HG02759 (cell line): Measurements from ENCODE around the gene COLQ.
A peak's percentile ranks its signal among the peaks of the same experiment; 100 is the strongest.
"Not testable (repeated sequence)": the region's sequence is repeated elsewhere in the genome, so short reads cannot be mapped to it uniquely, and the experiment has no call there.

Source experiments
- ATAC-seq: cut with Tn5 transposase; IDR thresholded peaks from one replicate; pipeline ENCODE4 v1.9.1; 2021; ENCODE audit warnings: mild to moderate bottlenecking, moderate library complexity; ENCODE audit not compliant: unreplicated experiment

Gene COLQ

DNA sequence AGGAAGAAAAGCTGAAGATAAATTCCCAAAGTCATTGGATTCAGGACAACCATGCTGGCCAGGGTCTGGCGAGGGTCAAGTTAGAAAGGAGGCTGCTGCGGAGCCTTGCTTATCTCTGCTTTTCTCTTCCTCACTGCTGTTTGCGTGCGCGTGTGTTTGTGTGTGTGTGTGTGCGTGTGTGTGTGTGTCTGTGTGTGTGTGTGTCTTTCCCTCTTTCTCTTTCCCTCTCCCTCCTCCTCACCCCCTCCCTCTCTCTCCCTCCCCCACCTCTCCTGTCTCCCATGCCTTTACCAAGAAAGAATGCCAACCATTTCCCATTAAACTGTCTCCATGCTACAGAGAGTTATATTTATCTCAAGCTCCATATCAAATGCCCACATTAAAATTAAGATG, at the start of gene COLQ:
Gene COLQ, minus strand, starts transcription at position 134 of the 393 bp plus-strand sequence. Its CDS starts 81 bp downstream, at position 53.
- no peak for ATAC-seq

DNA sequence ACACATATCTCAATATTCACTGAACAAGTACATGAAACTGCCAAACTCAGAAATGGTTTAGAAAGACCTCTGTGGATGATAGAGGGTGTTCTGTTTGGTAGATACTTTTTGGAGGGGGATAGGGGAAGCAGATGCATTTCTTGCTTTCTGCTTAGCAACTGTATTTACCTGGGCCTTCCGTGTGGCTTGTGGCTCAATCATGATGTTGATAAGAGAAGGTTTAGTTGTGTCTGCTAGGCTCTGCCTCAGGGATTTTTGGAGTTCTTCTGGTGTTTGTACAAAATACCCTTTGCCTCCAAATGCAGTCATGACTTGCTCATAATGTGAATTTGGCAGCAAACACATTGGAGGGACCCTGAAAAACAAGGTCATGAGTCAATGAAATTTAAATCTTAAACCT, 41.7 kb upstream of the COLQ start:
- no peak for ATAC-seq

DNA sequence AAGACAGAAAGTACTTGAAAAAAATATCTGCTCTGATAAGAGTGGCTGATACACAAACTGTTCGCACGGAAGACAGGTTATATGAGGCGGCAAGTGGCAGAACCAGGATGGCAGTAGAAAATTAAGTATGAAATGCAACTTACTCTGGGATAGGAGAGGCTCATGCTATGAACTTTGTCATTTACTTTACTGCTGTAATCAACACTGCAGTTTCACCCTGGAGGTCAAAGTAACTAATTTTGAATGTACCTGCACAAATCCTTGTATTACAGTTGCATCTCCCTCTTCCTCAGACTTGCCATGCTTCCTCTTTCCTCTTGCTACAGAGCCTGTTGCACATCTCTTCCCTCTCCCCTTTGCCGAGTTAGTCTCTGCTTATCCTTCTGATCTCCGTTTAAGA, 41.1 kb upstream of the COLQ start:
- ATAC-seq: no peak

DNA sequence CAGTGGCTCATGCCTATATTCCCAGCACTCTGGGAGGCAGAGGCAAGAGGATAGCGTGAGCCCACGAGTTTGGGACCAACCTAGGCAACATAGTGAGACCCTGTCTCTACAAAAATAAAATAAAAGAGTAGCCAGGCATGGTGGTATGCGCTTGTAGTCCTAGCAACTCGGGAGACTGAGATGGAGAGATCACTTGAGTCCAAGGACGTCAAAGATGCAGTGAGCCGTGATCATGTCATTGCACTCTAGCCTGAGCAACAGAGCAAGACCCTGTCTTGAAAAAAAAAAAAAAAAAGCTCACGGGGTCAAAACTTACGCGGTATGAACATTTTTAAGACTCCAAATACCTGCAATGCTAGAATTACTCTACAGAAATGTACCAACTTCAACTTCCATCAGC, 37.1 kb upstream of the COLQ start:
- ATAC-seq: no peak

DNA sequence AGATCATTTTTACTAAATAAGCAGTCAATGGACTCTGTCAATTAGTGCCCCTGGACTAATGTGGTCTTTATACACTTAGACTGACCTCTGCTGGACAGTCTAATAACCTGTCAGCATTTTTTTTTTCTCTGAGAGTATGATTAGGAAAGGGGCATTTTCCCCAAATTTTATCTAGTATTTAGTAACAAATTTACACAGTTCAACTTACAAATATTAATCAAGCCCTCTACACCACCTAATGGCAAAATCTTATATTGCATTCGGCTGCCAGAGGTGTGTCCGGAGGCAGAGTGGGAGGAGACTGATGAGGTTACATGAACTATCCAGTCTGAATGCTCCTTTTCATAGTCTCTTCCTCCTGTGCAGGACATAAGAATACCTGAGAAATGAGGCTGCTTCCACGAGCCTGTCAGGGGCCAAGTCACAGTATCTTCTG, 36.0 kb upstream of the COLQ start:
- peak; percentile 79 for ATAC-seq

DNA sequence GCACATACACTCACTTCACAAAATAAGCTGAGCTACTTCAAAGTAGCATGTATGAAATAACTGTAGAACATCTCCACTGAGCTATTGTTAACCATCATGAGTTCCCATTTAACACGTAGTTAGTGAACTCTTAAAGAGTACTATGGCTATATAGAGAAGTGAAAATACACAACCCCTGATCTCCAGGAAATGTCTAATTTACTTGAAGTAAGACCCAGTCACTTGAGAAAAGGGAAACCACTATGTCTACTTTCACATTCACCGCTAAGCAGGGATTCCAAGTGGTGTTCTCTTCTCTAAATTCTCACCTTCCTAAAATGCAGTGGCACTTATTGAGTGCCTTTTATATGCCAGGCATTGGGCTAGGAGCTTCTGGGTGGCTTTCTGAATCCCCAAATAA, 35.0 kb upstream of the COLQ start:
- ATAC-seq: peak; percentile 76

DNA sequence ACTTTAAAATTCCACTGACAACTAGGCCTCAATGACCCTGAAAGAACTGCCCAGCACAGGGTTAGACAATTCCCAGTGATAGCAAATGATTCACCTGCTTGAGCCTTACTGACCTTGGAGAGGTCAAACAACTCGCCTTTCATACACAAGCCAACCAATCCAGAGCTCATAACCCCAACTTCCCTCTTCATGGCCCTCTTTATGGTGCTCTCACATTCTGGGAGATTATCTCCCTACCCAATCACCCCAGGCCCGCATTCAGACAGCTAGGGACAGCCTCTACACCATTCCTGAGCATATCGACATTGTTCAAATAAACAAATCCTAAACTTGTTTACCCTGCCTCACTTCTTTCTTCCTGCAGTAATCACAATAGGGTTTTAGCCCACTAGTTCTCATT, 32.2 kb upstream of the COLQ start:
- ATAC-seq: no peak

DNA sequence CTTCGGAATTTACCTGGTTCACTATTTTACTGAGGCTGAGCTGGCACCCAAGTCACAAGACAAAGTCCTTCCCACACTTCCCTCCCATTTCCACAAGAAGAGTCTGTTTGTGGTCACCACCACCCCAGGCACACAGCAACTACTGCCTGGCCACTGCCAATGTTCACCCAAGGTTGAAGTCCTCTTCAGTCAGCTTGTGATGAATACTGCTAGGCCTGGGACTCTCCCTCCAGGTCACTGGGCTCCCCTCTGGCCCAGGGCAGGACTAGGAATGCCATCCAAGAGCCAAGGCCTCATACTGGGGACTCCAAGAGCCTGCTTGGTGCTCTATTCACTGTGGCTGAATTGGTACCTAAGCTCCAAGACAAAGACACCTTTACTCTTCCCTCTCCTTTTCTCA, 30.4 kb upstream of the COLQ start:
- no peak for ATAC-seq

DNA sequence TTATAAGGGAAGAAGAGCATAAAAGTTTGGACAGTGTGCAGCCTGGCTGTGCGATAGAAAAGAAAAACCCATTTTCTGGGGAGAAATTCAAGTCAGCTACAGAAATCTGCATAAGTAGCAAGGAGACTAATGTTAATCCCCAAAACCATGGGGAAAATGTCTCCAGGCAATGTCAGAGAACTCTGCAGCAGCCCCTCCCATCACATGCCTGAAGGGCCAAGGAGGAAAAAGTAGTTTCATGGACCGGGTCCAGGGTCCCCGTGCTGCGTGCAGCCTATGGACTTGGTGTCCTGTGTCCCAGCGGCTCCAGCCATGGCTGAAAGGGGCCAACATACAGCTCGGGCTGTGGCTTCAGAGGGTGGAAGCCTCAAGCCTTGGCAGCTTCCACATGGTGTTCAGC, 28.3 kb upstream of the COLQ start:
- no peak for ATAC-seq

DNA sequence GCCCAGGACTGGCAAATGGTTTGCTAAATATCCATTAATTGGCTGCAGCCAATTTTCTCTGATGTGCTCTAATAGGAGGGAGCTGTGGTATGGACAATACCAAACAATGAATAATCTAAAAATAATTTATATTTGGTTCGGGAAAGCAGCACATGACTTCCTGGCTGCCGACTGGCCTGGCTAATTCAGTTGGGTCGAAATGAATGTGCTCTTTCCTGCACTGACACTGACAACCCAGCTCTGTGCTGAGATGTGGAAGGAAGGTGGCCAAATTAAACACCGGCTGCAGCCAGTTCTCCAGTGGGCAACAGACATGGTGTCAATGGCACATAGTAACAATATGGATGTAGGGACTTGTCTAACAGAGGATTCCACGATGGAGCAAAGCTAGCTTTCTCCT, 21.1 kb upstream of the COLQ start:
- no peak for ATAC-seq

DNA sequence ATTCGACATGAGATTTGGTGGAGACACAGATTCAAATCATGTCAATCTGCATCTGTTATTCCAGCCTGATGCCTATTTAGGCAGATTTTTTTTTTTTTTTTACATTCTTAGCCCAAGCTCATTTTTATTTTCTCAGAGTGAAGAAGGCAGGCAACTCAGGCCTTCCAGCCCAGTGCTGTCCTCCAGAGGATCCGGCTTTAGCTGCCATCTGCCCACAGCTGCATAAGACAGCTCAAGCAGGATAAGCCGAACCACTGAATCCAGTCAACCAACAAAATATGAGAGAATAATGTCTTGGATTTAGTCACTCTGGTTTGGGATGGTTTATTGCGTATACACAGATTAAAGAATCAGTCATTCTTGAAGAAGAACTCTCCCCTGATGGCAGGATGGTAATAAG, 19.9 kb upstream of the COLQ start:
- no peak for ATAC-seq

DNA sequence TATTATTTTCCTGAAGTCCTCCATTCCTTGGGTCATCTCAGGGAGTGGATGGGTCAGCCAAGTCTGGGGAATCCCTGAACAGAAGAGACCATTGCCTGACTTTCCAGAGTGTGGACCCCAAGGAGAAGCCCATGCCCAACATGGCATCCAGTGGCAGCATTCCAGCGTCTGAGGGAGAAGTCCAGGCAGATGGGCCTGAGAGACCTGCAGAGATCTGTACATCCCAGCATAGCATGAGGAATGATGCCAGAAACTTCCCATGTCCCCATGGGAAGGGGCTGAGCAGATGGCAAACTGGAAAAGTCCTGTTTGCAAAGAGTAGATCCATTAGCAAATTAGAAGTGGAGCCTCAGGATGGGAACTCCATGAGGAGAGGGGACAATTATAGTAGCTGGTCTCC, 17.6 kb upstream of the COLQ start:
- ATAC-seq: no peak

DNA sequence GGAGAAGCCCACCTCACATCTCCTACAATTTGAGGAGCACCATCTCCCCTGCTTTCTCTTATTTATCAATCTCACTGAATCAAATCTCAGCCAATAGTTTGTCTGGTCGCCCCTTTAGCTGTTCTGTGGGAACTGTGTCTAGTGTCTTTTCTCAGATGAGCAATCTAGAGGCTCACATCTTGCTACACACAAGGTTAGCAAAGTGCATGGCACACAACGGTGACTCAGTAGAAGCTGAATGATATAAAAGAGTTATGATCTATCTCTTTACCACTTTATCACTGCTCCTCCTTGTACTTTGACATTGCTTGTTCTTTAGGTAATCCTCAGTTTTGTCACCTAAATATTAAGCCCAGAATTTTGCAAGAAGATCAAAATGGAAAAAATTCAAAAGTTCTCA, 16.8 kb upstream of the COLQ start:
- no peak for ATAC-seq

DNA sequence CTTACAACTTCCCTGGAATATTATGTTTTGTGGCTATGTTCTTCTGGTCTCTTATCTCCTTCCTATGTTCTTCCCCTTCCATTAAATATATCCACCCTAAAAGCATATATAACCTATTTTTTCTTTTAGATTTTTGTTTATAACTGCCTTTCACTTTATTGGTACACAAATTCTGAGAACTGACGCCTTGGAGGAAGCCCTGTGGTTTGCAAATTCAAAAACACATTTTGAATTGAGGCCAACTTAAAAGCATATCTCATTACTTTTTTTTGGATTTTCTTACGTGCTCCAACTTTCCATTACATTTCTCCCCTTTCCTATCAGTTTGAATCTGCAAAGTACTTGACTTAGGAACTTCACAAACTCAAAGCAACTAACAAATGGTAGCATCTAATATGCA, 15.3 kb upstream of the COLQ start:
- no peak for ATAC-seq

DNA sequence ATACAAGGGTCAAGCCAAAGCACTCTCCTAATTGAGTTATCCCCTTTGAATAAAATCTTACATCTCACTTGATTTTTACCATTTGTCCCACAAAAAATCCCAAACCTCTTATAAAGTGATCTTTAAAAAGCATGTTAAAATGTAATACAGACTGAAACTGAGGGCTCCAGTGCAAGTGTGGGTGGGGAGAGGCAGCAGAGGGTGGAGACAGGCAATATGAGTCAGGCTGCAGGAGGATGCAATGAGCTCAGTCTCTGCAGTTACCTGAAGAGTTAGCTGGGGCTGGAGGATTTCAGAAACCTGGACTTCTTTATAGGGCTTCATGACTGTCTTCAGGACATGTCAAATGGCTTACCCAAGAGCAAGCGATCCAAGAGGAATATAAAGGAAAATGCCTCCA, 14.2 kb upstream of the COLQ start:
- ATAC-seq: peak; percentile 71

DNA sequence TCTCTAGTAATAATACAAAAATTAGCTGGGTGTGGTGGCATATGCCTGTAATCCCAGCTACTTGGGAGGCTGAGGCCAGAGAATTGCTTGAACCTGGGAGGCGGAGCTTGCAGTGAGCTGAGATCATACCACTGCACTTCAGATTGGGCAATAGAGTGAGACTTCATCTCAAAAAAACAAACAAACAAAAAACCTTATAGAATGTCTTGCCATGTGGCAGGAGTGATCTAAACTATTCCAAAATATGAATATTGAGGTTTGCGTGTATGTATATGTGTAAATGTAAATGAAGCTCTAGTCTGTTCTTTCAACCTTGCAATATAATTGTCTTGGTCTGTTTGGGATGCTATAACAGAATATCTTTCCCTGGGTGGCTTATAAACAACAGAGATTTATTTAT, 11.1 kb upstream of the COLQ start:
- ATAC-seq: not testable (repeated sequence)

DNA sequence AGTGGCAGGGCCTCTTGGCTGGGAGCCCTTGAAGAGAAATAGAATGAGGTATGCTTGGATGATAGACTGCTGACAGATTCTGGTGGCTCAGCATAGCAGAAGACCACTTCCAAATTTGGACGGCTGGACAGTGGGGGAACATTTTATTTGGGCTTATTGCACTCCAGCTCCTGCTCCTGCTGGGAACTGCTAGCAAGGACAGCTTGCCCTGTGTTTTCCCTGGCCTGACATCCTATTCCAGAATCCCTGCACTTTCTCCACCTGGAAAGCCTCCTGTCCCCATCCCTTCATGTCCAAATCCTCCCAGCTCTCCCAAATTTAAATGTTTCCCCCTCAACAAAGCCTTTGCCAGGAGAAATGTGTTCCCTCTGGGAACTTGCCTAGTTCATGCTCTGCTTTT, 9.8 kb upstream of the COLQ start:
- no peak for ATAC-seq

DNA sequence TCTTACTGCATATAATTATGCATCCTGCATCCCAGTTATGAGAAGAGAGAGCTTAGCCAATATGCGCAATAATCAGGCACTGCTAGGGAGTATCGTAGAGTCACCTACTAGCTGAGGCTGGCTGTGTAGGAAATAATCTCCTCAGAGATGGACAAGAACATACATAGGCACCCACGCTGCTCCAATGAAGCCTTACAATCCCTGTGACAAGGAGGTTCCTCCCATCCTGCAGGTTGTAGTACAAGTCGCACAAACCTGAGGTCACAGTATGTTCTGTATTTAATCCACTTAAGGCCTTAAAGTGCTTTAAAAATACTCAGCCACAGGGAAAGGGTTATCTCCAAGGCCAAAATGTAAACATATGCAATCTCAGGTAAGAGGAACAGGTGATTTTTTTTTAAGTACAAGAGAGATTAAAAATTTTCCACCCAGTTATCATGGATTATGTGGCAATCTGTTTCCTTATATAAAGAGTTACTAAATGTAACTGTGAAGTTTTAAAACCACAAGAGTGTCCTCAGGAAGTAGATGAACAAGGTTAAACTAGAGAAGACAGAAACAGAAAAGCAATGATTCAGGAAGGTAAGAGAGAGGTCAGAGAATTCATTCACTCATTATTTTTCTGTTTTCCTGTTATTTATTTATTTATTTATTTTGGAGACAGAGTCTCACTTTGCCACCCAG, 7.5 kb upstream of the COLQ start:
- no peak for ATAC-seq

DNA sequence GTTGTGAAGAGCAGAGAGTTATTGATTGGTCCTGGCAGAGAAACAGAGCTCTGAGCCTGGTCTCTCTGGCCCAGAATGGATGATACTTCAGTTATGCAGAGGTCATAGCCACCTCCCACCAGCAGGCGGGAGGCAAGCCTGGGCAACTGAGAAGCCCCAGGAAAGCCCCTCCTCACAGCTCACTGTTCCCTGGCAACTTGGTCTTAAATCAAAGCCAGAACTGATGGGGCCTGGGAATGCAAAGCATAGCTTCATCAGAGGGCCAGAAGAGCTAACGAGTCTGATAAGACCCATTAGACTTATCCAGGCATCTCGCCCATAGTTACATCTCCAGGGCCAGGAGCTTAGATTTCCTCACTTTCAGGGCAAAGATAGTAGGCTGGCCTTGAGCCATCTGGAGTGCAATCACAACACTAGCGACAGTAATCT, 5.5 kb upstream of the COLQ start:
- peak; percentile 67 for ATAC-seq

DNA sequence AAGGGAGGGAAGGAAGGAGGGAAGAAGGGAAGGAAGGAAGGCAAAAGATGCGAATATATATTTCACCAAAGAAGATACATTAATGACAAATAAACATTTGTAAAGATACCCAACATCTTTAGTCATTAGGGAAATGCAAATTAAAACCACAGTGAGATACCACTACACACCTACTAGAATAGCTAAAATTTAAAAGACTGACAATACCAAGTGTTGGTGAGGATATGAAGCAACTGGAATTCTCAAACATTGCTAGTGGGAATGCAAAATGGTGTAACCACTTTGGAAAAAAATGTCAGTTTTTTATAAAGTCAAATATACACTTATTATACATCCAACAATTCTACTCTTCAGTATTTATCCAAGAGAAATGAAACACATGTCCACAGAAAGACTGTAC, 4.3 kb upstream of the COLQ start:
- ATAC-seq: no peak

DNA sequence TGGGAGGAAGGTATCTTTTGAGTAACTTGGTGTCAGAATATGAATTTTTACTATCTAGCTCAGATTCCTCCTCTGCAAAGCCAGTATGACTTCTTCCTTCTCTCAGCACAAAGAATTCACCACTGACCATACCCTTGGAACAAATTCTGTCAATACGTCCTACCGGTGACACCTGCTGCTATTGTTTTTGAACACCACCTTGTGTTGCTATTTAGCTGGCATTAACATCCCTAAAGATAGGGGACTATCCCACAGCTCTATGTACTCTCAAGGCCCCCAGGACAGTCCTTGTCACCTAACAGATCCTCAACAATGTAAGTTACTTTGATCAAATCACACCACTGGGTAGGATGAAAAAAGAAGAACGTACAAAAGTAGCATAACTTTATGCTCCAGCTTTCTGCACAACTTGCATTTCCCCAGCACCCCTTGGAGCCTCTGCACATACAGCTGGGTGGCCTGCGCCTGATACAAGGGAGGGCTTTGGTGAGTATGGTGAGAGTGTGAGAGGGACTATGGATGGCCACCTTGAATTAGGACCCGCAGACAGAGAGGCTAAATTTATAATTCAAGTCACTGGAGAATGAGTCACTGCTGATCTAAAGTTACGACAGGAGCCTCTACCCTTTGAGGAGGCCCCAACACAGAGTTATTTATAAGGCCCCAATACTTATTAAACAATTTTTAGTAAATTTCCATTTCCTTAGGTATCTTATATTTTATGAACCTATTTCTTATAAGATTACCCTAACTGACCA, 2.3 kb upstream of the COLQ start:
- no peak for ATAC-seq

DNA sequence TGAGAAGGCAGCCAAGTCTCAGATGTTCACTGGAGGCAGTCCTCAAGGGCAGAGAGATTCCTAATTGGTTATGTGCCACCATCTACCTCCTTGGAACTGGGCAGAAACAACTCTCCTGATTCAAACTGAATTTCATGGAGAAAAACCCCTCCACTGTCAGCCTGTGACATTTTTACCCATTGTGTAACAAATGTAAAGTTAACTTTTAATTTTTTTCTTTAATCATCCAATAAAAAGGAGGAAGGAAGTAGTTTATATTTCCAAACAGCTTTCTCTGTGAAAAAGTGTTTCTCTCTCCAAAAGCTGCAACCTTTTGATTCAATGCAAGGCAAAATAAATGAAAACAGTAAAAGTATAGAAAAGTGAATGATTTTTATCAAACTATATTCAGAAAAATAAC, 510 bp upstream of the COLQ start:
- ATAC-seq: no peak
